Peyer's patch (tissue), 4 donors: ENCODE measurements around the gene CD34. TPM values are rescaled to one million over a fixed set of nuclear protein-coding genes. Genes with fewer than 3 reads are reported as not detected.

Source experiments
- DNase-seq, 3 donors: peaks; one replicate each; pipeline ENCODE4 v3.0.0-alpha.2; 2017 to 2019
- H3K27ac ChIP-seq, 4 donors: fragments of 200-600 bp; sonication (generic); one replicate each; pipeline ENCODE4 v1.5.1; 2016 to 2019
- H3K27me3 ChIP-seq, 2 donors: fragments of 200-600 bp; sonication (generic); one replicate each; pipeline ENCODE4 v1.5.1; 2019
- H3K36me3 ChIP-seq, 3 donors: fragments of 200-600 bp; sonication (generic); one replicate each; pipeline ENCODE4 v1.5.1; 2016 to 2019
- H3K4me1 ChIP-seq, 4 donors: fragments of 200-600 bp; sonication (generic); one replicate each; pipeline ENCODE4 v1.5.1; 2016 to 2019
- H3K4me3 ChIP-seq, 4 donors: fragments of 200-600 bp; sonication (generic); 1 replicate in 3 of 4; 2 replicates in 1 of 4; pipeline ENCODE4 v1.5.1; 2016 to 2019; ENCODE audit warnings: mild to moderate bottlenecking in 1 of 4
- H3K9me3 ChIP-seq, 4 donors: fragments of 200-600 bp; sonication (generic); one replicate each; pipeline ENCODE4 v1.5.1; 2016 to 2019; ENCODE audit warnings: mild to moderate bottlenecking in 1 of 4
- CTCF ChIP-seq, 6 experiments: fragments of 450-650 bp in 4 of 6; fragments of 200-600 bp in 2 of 6; sonication (generic) in 1 of 6; IDR thresholded peaks; one replicate each; pipeline ENCODE4 v1.5.1; 2017 to 2019; ENCODE audit warnings: antibody characterized with exemption in 6 of 6, mild to moderate bottlenecking in 3 of 6, moderate library complexity in 1 of 6
- POLR2A ChIP-seq, 2 donors: fragments of 450-650 bp; IDR thresholded peaks; one replicate each; pipeline ENCODE4 v1.5.1; 2017; ENCODE audit warnings: antibody characterized with exemption in 2 of 2, mild to moderate bottlenecking in 2 of 2, moderate library complexity in 2 of 2
- total RNA-seq, 4 donors: library from RNA; depleted of rRNA; stranded (reverse); fragments of >200 nt; gene quantifications; one replicate each; pipeline ENCODE4 v1.1.0, GENCODE V29; 2016

Gene CD34
- total RNA-seq, 4 donors from 2014 or later: 4.6 to 21.9 (median 19.6) TPM

GRCh38 chr1:207841901-207842300, 69.0 kb downstream of the CD34 start:
- DNase-seq: no peak
- TF ChIP-seq CTCF (IDR thresholded peaks at IDR 0.05): no peak
- TF ChIP-seq POLR2A (IDR thresholded peaks at IDR 0.05): no peak
- Histone ChIP-seq H3K4me3 (no peak overlapping the region), H3K9me3 (no peaks in the 10 kb centered on the region), H3K36me3 (no peaks in the 10 kb centered on the region), H3K27ac (no peak overlapping the region), H3K27me3 (no peaks in the 10 kb centered on the region), H3K4me1 (peaks cover 0 to 16% (median 2%) of the 10 kb centered on the region in 4 donors)

GRCh38 chr1:207841293-207841692, 69.6 kb downstream of the CD34 start:
- H3K36me3 ChIP-seq: no peaks in the 10 kb centered on the region
- TF ChIP-seq POLR2A (IDR thresholded peaks at IDR 0.05) (no peak), CTCF (IDR thresholded peaks at IDR 0.05) (no peak)
- no peaks in the 10 kb centered on the region for H3K9me3 ChIP-seq
- no peak overlapping the region for H3K27ac ChIP-seq
- no peak overlapping the region for H3K4me3 ChIP-seq
- peaks cover 0 to 21% (median 2%) of the 10 kb centered on the region in 4 donors for H3K4me1 ChIP-seq
- DNase-seq: no peak
- H3K27me3 ChIP-seq: no peaks in the 10 kb centered on the region

GRCh38 chr1:207840380-207840779, 70.5 kb downstream of the CD34 start:
- Histone ChIP-seq H3K9me3 (no peaks in the 10 kb centered on the region), H3K27ac (no peak overlapping the region), H3K27me3 (no peaks in the 10 kb centered on the region), H3K4me3 (no peak overlapping the region), H3K36me3 (no peaks in the 10 kb centered on the region), H3K4me1 (peaks cover 0 to 21% (median 2%) of the 10 kb centered on the region in 4 donors)
- DNase-seq: peak in 1 of 3 donors; percentile 2
- TF ChIP-seq CTCF (IDR thresholded peaks at IDR 0.05): no peak
- TF ChIP-seq POLR2A (IDR thresholded peaks at IDR 0.05): no peak

GRCh38 chr1:207839083-207839413, 71.9 kb downstream of the CD34 start:
- H3K4me1 ChIP-seq: peaks cover 0 to 21% (median 2%) of the 10 kb centered on the region in 4 donors
- H3K27me3 ChIP-seq: no peaks in the 10 kb centered on the region
- TF ChIP-seq POLR2A (IDR thresholded peaks at IDR 0.05) (no peak), CTCF (IDR thresholded peaks at IDR 0.05) (no peak)
- H3K9me3 ChIP-seq: no peaks in the 10 kb centered on the region
- H3K36me3 ChIP-seq: no peaks in the 10 kb centered on the region
- H3K27ac ChIP-seq: peak overlapping the region in 1 of 4 donors; percentile 10
- no peak for DNase-seq
- H3K4me3 ChIP-seq: no peak overlapping the region

GRCh38 chr1:207838156-207839082, 72.5 kb downstream of the CD34 start:
- TF ChIP-seq CTCF (IDR thresholded peaks at IDR 0.05): no peak
- TF ChIP-seq POLR2A (IDR thresholded peaks at IDR 0.05): no peak
- no peak overlapping the region for H3K4me3 ChIP-seq

More at GRCh38 chr1:207838156-207839082, 72.5 kb downstream of the CD34 start:
- Histone ChIP-seq H3K4me1 (peaks cover 0 to 21% (median 2%) of the 10 kb centered on the region in 4 donors), H3K27me3 (no peaks in the 10 kb centered on the region), H3K9me3 (no peaks in the 10 kb centered on the region), H3K27ac (peak overlapping the region in 1 of 4 donors; percentile 44), H3K36me3 (no peaks in the 10 kb centered on the region)
- DNase-seq: no peak
